ENCODE data around the gene HYAL4.

Gene HYAL4

DNA sequence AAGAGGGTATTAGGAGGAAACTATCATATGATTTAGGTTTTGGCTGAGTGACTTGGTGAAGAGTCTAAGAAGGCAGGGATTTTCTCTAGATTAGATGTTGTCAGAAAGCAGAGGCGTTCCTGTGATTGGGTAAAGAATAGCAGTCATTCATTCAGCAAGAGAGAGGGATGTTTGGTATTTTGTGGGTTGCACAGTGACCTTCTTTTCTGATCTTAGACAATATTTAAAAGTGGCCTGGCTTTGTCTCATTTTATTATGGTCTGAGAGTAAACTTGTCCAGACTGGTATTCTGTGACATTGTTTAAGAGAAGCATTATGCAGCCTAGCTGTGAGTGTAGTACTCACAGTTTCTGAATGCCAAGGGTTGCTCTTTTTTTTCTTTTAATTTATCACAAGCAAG lies 18.5 kb downstream of the HYAL4 start:
- in situ Hi-C loops (cut with MboI; ENCODE audit: low sequenced_read_pairs, unreplicated experiment), result loop anchor here (10.0 to 25.0 kb wide), 2 partner anchors 59 to 176 kb away; no protein-coding TSS in a partner anchor
- no peak for DNase-seq (ENCODE audit: low spot score)
- TF ChIP-seq, protein P1, sequence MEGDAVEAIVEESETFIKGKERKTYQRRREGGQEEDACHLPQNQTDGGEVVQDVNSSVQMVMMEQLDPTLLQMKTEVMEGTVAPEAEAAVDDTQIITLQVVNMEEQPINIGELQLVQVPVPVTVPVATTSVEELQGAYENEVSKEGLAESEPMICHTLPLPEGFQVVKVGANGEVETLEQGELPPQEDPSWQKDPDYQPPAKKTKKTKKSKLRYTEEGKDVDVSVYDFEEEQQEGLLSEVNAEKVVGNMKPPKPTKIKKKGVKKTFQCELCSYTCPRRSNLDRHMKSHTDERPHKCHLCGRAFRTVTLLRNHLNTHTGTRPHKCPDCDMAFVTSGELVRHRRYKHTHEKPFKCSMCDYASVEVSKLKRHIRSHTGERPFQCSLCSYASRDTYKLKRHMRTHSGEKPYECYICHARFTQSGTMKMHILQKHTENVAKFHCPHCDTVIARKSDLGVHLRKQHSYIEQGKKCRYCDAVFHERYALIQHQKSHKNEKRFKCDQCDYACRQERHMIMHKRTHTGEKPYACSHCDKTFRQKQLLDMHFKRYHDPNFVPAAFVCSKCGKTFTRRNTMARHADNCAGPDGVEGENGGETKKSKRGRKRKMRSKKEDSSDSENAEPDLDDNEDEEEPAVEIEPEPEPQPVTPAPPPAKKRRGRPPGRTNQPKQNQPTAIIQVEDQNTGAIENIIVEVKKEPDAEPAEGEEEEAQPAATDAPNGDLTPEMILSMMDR (IDR thresholded peaks at IDR 0.05; ENCODE audit: borderline replicate concordance, control extremely low read depth, extremely low read depth, insufficient read depth, missing control alignments), result no peak

DNA sequence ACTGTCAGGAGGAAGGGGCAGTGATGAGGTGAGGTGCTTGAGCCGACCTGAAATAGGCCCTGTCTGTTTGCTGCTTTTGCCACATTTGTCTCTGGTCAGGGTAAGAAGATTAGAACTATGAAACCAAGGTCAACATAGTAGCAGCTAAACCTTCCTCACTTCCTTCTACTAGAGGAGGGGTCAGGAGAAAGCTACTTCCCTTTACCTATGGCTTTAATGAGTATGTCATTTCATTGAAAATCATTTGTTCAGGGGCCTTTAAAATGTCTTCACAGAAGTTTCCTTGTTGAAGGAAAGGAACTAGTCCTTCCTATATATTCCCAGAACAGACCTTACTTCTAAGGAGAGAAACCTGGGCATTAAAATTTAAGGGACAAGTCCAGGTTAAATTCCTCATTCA lies 19.0 kb downstream of the HYAL4 start:
- in situ Hi-C loops (cut with MboI; ENCODE audit: low sequenced_read_pairs, unreplicated experiment), result loop anchor here (10.0 to 25.0 kb wide), 2 partner anchors 59 to 177 kb away; no protein-coding TSS in a partner anchor
- DNase-seq (ENCODE audit: low spot score), result no peak
- TF ChIP-seq, protein P1 (IDR thresholded peaks at IDR 0.05; ENCODE audit: borderline replicate concordance, control extremely low read depth, extremely low read depth, insufficient read depth, missing control alignments), result no peak

DNA sequence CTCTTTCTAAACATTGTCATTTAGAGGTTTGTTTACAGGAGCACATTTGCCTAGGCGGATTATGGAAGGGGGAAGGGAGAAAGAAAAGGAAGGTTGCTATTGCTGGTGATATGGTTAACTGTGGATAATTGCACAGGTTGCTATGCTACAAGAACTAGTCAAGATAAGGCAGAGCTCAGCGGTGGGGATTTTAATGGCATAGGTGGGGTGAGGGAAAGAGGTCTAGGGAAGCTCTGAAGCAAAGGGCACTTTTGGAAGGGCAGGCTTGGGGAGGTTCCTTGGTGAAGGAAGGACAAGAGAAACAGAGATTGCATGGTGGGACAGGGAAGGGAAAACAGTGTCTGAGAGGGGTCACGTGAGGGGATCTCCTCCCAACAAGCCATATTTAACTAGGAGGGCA lies 19.5 kb downstream of the HYAL4 start:
- TF ChIP-seq, protein P1 (IDR thresholded peaks at IDR 0.05; ENCODE audit: borderline replicate concordance, control extremely low read depth, extremely low read depth, insufficient read depth, missing control alignments), result no peak
- no peak for DNase-seq (ENCODE audit: low spot score)
- in situ Hi-C loops (cut with MboI; ENCODE audit: low sequenced_read_pairs, unreplicated experiment), result loop anchor here (10.0 to 25.0 kb wide), 2 partner anchors 60 to 177 kb away; no protein-coding TSS in a partner anchor

DNA sequence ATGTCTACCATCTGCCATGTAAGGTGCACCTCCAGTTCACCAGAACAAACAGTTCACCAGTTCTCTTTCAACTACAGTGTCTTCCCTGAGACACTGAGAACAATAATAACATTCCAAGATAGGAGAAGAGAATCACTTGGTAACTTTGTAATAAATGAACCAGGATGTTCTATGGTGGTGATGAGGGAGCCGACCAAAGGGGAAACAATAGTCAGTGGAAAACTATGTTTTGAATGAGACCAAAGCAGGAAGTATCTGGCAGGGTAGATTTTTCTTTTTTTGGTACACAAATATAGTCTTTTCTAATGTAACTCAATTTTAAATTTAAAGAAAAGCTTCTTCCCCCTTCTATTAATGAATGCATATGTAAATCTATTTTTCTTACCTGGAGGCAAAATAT lies 20.0 kb downstream of the HYAL4 start:
- in situ Hi-C loops (cut with MboI; ENCODE audit: low sequenced_read_pairs, unreplicated experiment), result loop anchor here (10.0 to 25.0 kb wide), 2 partner anchors 60 to 178 kb away; no protein-coding TSS in a partner anchor
- TF ChIP-seq, protein P1 (IDR thresholded peaks at IDR 0.05; ENCODE audit: borderline replicate concordance, control extremely low read depth, extremely low read depth, insufficient read depth, missing control alignments), result no peak
- DNase-seq (ENCODE audit: low spot score), result no peak

DNA sequence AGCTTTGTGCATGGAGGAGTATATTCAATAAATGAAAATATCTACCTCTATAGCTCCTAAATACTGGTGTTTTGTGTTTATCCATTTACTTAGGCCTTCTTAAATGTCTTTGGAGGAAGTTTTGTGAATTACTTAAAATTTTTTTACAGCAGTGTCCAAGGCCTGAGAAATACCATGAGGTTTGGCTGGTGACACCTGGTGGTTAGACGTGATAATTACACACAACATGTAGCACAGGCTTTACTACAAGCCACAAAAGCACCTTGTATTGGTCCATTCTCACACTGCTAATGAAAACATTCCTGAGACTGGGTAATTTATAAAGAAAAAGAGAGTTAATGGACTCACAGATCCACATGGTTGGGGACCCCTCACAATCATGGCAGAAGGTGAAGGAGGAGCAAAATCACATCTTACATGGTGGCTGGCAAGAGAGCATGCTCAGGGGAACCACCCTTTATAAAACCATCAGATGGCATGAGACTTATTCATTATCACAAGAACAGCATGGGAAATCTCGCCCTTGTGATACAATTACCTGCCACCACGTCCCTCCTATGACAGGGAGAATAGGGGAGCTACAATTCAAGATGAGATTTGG lies 20.6 kb downstream of the HYAL4 start:
- in situ Hi-C loops (cut with MboI; ENCODE audit: low sequenced_read_pairs, unreplicated experiment), result loop anchor here (10.0 to 25.0 kb wide), 2 partner anchors 61 to 178 kb away; no protein-coding TSS in a partner anchor
- TF ChIP-seq, protein P1 (IDR thresholded peaks at IDR 0.05; ENCODE audit: borderline replicate concordance, control extremely low read depth, extremely low read depth, insufficient read depth, missing control alignments), result peak; percentile 63
- DNase-seq (ENCODE audit: low spot score), result peak; percentile 20

DNA sequence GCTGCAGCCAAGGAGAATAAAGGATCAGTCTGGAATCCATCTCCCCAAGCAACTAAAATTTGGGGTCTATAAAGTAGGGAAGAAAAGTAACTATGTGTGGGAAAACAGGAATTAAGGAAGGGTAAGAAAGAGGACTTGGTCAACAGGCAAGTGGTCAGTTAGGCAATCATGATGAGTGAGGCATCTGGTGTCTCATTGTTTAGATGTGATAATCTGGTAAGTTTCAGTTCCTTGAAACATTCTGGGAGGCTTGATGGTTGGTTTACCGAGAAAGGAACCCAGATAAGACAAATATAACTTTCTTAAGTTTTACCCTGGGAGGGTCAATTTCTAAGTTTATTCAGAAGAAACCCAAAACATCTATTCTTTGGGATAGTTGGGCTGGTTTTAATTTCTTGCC lies 22.3 kb downstream of the HYAL4 start:
- in situ Hi-C loops (cut with MboI; ENCODE audit: low sequenced_read_pairs, unreplicated experiment), result loop anchor here (10.0 to 25.0 kb wide), 2 partner anchors 62 to 180 kb away; no protein-coding TSS in a partner anchor
- no peak for DNase-seq (ENCODE audit: low spot score)
- TF ChIP-seq, protein P1 (IDR thresholded peaks at IDR 0.05; ENCODE audit: borderline replicate concordance, control extremely low read depth, extremely low read depth, insufficient read depth, missing control alignments), result no peak
